Loucy (cell line): Measurements from ENCODE around the gene CHRNA5.

Experiments
- H2AFZ ChIP-seq: fragments of 200-600 bp; sonication (generic); 2 replicates; pipeline ENCODE4 v1.6.0; 2016; ENCODE audit warnings: antibody characterized with exemption, mild to moderate bottlenecking, low read length, moderate library complexity
- H3F3A ChIP-seq: fragments of 200-600 bp; 2 replicates; pipeline ENCODE4 v1.6.0; 2016; ENCODE audit warnings: antibody characterized with exemption, low read depth, mild to moderate bottlenecking
- H3K27me3 ChIP-seq: fragments of 200-600 bp; sonication (generic); 2 replicates; pipeline ENCODE4 v1.6.1; 2014; ENCODE audit warnings: low read length, mild to moderate bottlenecking; ENCODE audit not compliant: insufficient read depth, poor library complexity, severe bottlenecking
- H3K36me3 ChIP-seq: fragments of 200-600 bp; sonication (generic); 2 replicates; pipeline ENCODE4 v1.6.1; 2016; ENCODE audit warnings: low read length; ENCODE audit not compliant: insufficient read depth
- H3K4me1 ChIP-seq: fragments of 200-600 bp; sonication (generic); 2 replicates; pipeline ENCODE4 v1.5.1; 2014; ENCODE audit warnings: low read length, mild to moderate bottlenecking; ENCODE audit not compliant: insufficient read depth, poor library complexity, severe bottlenecking
- H3K4me2 ChIP-seq: fragments of 200-600 bp; sonication (generic); 2 replicates; pipeline ENCODE4 v1.6.0; 2014; ENCODE audit warnings: antibody characterized with exemption, low read length, low read depth, mild to moderate bottlenecking; ENCODE audit not compliant: poor library complexity, severe bottlenecking
- H3K4me3 ChIP-seq: fragments of 200-600 bp; sonication (generic); 2 replicates; pipeline ENCODE4 v1.5.1; 2014; ENCODE audit warnings: low read length, mild to moderate bottlenecking, mixed read lengths; ENCODE audit not compliant: poor library complexity, severe bottlenecking
- H3K79me2 ChIP-seq: fragments of 200-600 bp; sonication (generic); 2 replicates; pipeline ENCODE4 v1.6.1; 2014; ENCODE audit warnings: low read length; ENCODE audit not compliant: insufficient read depth
- H3K9ac ChIP-seq: fragments of 200-600 bp; sonication (generic); 2 replicates; pipeline ENCODE4 v1.6.0; 2014; ENCODE audit warnings: mild to moderate bottlenecking, low read depth, low read length, moderate library complexity; ENCODE audit not compliant: poor library complexity, severe bottlenecking
- H3K9me2 ChIP-seq: fragments of 200-600 bp; sonication (generic); replicated peaks from 2 replicates; pipeline ENCODE4 v1.6.1; 2016; ENCODE audit warnings: low read depth, low read length, mixed read lengths
- H3K9me3 ChIP-seq: fragments of 200-600 bp; sonication (generic); 2 replicates; pipeline ENCODE4 v1.6.1; 2014; ENCODE audit warnings: mild to moderate bottlenecking, antibody characterized with exemption, low read length, low read depth; ENCODE audit not compliant: insufficient read depth
- H4K20me1 ChIP-seq: fragments of 200-600 bp; sonication (generic); 2 replicates; pipeline ENCODE4 v1.6.0; 2014; ENCODE audit warnings: antibody characterized with exemption, low read length, mild to moderate bottlenecking; ENCODE audit not compliant: insufficient read depth, poor library complexity, severe bottlenecking
- EZH2phosphoT487 ChIP-seq: fragments of 200-600 bp; IDR thresholded peaks from 2 replicates; pipeline ENCODE4 v1.6.1; 2018; ENCODE audit warnings: antibody characterized with exemption, mild to moderate bottlenecking, moderate library complexity, borderline replicate concordance
- TF ChIP-seq, protein P1 (sequence below): fragments of 200-600 bp; sonication (generic); conservative IDR thresholded peaks from 2 replicates; pipeline ENCODE4 v1.5.1; 2014; ENCODE audit warnings: mild to moderate bottlenecking, antibody characterized with exemption, low read length

CHRNA5 gene

DNA sequence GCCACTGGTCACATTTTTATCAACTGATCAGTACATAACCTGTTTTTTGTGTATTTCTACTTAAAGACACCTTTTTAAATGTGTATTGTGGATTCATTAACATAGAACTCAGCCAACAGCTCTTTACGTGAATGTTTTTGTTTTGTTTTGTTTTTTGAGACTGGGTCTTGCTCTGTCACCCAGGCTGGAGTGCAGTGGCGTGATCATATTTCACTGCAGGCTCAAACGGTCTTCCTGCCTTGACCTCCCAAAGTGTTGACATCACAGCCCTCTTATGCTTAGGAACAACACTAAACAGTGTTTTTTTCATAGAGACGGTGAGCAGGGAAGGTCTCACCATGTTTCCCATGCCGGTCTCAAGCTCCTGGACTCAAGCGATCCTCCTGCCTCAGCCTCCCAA lies 15.1 kb upstream of the CHRNA5 start:
- peaks cover 56% of the 10 kb centered on the region for H3K36me3 ChIP-seq
- H3K9me2 ChIP-seq, result no peaks in the 10 kb centered on the region
- H2AFZ ChIP-seq, result no peak overlapping the region
- H3K9ac ChIP-seq, result no peak overlapping the region
- H3K4me1 ChIP-seq, result peaks cover 7% of the 10 kb centered on the region
- TF ChIP-seq EZH2phosphoT487, result no peak
- TF ChIP-seq, protein P1, sequence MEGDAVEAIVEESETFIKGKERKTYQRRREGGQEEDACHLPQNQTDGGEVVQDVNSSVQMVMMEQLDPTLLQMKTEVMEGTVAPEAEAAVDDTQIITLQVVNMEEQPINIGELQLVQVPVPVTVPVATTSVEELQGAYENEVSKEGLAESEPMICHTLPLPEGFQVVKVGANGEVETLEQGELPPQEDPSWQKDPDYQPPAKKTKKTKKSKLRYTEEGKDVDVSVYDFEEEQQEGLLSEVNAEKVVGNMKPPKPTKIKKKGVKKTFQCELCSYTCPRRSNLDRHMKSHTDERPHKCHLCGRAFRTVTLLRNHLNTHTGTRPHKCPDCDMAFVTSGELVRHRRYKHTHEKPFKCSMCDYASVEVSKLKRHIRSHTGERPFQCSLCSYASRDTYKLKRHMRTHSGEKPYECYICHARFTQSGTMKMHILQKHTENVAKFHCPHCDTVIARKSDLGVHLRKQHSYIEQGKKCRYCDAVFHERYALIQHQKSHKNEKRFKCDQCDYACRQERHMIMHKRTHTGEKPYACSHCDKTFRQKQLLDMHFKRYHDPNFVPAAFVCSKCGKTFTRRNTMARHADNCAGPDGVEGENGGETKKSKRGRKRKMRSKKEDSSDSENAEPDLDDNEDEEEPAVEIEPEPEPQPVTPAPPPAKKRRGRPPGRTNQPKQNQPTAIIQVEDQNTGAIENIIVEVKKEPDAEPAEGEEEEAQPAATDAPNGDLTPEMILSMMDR, result no peak
- H3K9me3 ChIP-seq, result no peaks in the 10 kb centered on the region
- H3K4me3 ChIP-seq, result no peak overlapping the region
- H3K27me3 ChIP-seq, result no peaks in the 10 kb centered on the region
- H3K79me2 ChIP-seq, result peaks cover 14% of the 10 kb centered on the region; the same call in 1 of the 2 replicates
- no peaks in the 10 kb centered on the region; the same call in 1 of the 2 replicates for H3F3A ChIP-seq
- H3K4me2 ChIP-seq, result no peak overlapping the region
- peaks cover 8% of the 10 kb centered on the region for H4K20me1 ChIP-seq

DNA sequence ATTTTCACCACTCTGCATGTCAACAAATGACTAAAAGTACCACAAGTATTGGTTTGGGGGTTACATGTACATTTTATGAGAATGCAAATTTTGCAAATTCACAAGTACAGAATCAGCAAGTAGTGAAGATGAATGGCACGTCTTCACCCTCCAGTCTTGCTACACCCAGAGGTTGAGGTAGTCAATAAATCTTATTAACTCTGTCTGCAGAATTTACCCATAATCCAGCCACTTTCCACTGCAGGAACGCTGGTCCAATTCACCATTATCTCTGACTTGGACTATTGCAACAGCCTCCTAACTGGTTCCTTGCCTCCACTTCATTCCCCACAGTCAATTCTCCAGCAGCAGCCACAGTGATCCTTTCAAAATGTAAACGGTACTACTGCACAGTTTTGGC lies 14.5 kb upstream of the CHRNA5 start:
- no peaks in the 10 kb centered on the region for H3K27me3 ChIP-seq
- no peak overlapping the region for H3K9ac ChIP-seq
- no peak overlapping the region for H2AFZ ChIP-seq
- H3K9me2 ChIP-seq, result no peaks in the 10 kb centered on the region
- peaks cover 3% of the 10 kb centered on the region for H4K20me1 ChIP-seq
- peaks cover under 1% of the 10 kb centered on the region for H3K4me1 ChIP-seq
- H3F3A ChIP-seq, result no peaks in the 10 kb centered on the region; the same call in 1 of the 2 replicates
- no peaks in the 10 kb centered on the region for H3K9me3 ChIP-seq
- peaks cover 50% of the 10 kb centered on the region; the same call in 1 of the 2 replicates for H3K36me3 ChIP-seq
- H3K4me2 ChIP-seq, result no peak overlapping the region
- TF ChIP-seq, protein P1, result no peak
- no peak overlapping the region for H3K4me3 ChIP-seq
- peaks cover 8% of the 10 kb centered on the region; the same call in 1 of the 2 replicates for H3K79me2 ChIP-seq

DNA sequence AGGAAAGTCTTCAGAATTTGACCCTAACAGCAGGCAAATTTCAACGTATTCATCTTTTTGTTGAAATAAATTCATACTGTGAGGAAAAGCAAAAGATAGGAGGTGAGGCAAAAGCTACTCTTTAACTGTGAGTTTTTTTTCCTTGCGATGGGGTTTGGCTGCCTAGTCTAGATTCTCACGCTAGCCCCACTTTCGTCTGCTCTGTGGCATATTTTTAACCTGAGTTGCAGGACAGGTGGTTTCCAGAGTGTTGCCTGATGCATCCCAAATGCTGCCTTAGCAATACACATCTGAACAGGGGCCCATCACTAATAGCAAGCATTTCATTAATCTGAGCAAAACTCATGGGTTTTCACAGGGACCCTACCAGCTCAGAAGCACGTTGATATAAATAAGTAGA lies 13.4 kb upstream of the CHRNA5 start:
- no peaks in the 10 kb centered on the region for H3K27me3 ChIP-seq
- no peak overlapping the region for H3K4me2 ChIP-seq
- no peak for TF ChIP-seq EZH2phosphoT487
- TF ChIP-seq, protein P1, result no peak
- no peak overlapping the region for H2AFZ ChIP-seq
- H3K4me1 ChIP-seq, result no peaks in the 10 kb centered on the region
- peaks cover 3% of the 10 kb centered on the region for H4K20me1 ChIP-seq
- H3K4me3 ChIP-seq, result no peak overlapping the region
- no peak overlapping the region for H3K9ac ChIP-seq
- no peaks in the 10 kb centered on the region; the same call in 1 of the 2 replicates for H3F3A ChIP-seq
- no peaks in the 10 kb centered on the region for H3K79me2 ChIP-seq
- peaks cover 40% of the 10 kb centered on the region; the same call in 1 of the 2 replicates for H3K36me3 ChIP-seq
- no peaks in the 10 kb centered on the region for H3K9me2 ChIP-seq
- H3K9me3 ChIP-seq, result no peaks in the 10 kb centered on the region
